ENCODE data around the gene HIVEP3.

Gene HIVEP3

DNA sequence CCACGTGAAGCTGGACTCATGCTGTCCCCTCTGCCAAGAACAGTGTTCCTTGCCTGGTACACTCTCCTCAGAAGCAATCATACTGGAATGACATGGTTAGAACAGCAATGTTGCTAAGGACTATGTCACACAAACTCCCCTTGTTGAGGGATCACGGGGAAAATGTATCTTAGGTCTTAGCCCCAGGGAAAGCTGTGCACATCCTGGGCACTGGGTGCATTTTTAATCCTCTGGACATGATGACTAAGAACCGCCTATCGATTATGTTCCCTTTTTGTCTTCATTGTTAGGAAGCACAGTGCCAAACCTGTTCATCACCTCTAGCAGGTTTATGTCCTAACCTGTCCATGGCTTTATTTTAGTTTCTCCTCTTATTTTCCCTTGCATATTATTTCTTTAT is 115.1 kb downstream of the HIVEP3 start:
- TF ChIP-seq, protein P1, sequence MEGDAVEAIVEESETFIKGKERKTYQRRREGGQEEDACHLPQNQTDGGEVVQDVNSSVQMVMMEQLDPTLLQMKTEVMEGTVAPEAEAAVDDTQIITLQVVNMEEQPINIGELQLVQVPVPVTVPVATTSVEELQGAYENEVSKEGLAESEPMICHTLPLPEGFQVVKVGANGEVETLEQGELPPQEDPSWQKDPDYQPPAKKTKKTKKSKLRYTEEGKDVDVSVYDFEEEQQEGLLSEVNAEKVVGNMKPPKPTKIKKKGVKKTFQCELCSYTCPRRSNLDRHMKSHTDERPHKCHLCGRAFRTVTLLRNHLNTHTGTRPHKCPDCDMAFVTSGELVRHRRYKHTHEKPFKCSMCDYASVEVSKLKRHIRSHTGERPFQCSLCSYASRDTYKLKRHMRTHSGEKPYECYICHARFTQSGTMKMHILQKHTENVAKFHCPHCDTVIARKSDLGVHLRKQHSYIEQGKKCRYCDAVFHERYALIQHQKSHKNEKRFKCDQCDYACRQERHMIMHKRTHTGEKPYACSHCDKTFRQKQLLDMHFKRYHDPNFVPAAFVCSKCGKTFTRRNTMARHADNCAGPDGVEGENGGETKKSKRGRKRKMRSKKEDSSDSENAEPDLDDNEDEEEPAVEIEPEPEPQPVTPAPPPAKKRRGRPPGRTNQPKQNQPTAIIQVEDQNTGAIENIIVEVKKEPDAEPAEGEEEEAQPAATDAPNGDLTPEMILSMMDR (IDR thresholded peaks at IDR 0.05; ENCODE audit: unreplicated experiment in 3 of 3) = no peak
- no peaks in the 10 kb centered on the region for H3K9me3 Mint-ChIP-seq
- H3K4me3 Mint-ChIP-seq = no peak overlapping the region
- H3K27me3 Mint-ChIP-seq (ENCODE audit: low read depth) = peaks cover 15% of the 10 kb centered on the region
- no peak overlapping the region for H3K27ac Mint-ChIP-seq
- H3K36me3 Mint-ChIP-seq (ENCODE audit: low read depth) = no peaks in the 10 kb centered on the region
- H3K4me1 Mint-ChIP-seq = peaks cover 20% of the 10 kb centered on the region

DNA sequence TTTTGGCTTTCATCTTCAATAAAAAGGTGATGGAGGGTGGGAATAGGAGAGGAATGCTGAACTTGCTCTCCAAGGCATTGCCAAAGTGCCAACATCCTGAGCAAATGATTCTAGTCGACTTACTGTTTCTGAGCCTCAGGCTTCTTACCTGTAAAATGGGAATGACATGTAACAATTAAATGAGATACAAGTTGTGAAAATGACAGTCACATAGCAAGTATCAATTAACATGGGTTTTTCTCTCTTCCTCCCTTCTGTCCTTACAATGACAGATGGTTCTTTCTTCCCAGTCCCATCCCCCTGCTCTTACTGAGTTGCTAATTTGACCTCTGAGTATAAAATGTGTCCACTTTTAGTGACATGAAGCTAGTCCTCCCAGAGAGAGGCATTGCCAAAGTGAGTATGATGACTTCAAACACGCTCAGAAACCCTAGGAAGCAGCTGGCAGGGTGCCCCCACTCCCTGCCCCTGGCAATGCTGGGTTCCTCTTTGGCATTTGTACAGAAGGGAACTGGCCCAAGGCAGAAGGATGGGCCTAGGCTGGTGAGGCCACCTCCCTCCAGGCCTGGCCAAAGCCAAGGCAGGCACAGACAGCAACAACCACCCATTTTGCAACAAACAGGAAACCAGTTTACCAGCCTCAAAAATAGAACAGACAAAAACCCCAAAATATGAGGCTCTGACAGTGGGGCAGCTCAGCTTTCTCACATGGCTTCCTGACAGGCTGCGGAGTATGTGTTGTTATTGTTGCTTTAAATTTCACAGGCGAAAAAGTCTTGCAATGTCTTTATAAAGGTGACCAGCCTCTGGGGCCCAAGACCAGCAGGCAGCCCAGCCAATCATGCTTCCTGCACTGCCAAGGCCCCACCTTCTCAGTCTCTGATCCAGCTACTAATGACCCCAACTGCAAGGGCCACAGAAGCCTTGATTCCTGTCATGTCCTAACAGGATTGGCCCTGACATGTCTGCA is 115.9 kb downstream of the HIVEP3 start:
- Mint-ChIP-seq H3K4me3 (no peak overlapping the region), H3K27ac (no peak overlapping the region), H3K4me1 (peaks cover 20% of the 10 kb centered on the region), H3K27me3 (ENCODE audit: low read depth) (peaks cover 15% of the 10 kb centered on the region), H3K9me3 (no peaks in the 10 kb centered on the region), H3K36me3 (ENCODE audit: low read depth) (no peaks in the 10 kb centered on the region)
- TF ChIP-seq, protein P1 (IDR thresholded peaks at IDR 0.05; ENCODE audit: unreplicated experiment in 3 of 3) = no peak

DNA sequence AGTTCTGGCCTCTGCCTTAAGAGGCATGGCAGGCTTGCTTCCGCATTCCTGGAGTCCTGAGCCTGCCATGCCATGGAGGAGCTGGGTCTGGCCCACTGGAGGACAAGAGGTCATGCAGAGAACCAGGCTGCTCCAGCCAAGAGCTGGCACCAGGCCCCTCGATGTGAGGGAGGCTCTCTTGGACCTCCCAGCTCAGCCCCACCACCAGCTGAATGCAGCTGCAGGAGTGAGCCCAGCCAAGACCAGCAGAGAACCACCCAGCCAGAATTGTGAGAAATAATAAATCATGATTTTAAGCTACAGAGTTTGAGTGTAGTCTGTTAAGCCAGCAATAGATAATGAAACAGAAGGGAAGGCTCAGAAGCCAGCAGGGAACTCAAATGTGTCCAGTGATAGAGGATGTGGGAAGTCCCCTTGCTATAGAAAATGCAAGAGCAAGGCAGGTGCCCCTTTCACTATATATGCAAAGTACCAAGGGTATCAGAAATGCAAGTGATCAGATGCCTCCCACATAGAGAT is 118.4 kb downstream of the HIVEP3 start:
- peaks cover 27% of the 10 kb centered on the region for H3K4me1 Mint-ChIP-seq
- TF ChIP-seq, protein P1 (IDR thresholded peaks at IDR 0.05; ENCODE audit: unreplicated experiment in 3 of 3) = no peak
- peak overlapping the region in 2 of 3 experiments; percentile 24 to 60 for H3K27ac Mint-ChIP-seq
- H3K27me3 Mint-ChIP-seq (ENCODE audit: low read depth) = peaks cover 18% of the 10 kb centered on the region
- H3K36me3 Mint-ChIP-seq (ENCODE audit: low read depth) = no peaks in the 10 kb centered on the region
- H3K9me3 Mint-ChIP-seq = no peaks in the 10 kb centered on the region
- H3K4me3 Mint-ChIP-seq = no peak overlapping the region

DNA sequence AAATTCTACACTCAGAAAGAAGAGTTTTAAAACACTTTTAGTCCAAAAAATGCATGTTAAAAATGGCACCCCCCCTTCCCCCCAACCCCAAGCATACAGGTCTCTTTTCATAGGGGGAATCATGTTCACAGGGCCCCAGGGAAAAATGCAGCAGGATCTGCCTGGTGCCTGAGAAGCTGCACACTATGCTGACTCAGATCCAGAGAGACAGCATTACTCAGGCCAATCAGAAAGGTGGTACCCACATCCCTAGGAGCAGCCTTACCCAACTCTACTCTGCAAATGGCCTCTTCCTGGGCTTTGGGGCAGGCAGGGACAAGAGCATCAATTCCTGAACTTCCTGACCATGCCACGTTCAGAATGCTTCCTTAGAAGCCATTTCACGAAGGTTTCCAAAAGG is 119.0 kb downstream of the HIVEP3 start:
- TF ChIP-seq, protein P1 (IDR thresholded peaks at IDR 0.05; ENCODE audit: unreplicated experiment in 3 of 3) = no peak
- H3K27ac Mint-ChIP-seq = peak overlapping the region in 2 of 3 experiments; percentile 24 to 60
- peaks cover 27% of the 10 kb centered on the region for H3K4me1 Mint-ChIP-seq
- no peak overlapping the region for H3K4me3 Mint-ChIP-seq
- no peaks in the 10 kb centered on the region for H3K36me3 Mint-ChIP-seq (ENCODE audit: low read depth)
- H3K9me3 Mint-ChIP-seq = no peaks in the 10 kb centered on the region
- H3K27me3 Mint-ChIP-seq (ENCODE audit: low read depth) = peaks cover 18% of the 10 kb centered on the region

DNA sequence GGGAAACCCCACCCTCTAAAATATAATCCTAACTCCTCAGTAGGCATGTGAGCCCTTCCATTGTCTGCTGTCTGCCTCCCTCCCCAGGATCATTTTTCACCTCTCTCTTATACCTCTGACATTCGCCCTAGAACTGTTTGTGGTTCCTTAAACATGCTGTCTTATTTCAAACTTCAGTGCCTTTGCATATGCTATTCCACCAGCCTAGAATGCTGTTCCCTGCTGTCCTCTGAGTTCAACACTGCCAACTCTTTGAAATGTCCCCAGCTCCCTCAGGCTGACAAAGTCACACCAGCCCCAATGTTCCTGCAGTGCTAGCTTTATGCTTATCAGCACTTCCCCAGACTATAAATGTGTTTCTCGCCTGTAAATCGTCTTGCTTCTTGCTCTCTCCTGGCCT is 119.5 kb downstream of the HIVEP3 start:
- H3K9me3 Mint-ChIP-seq = no peaks in the 10 kb centered on the region
- no peaks in the 10 kb centered on the region for H3K36me3 Mint-ChIP-seq (ENCODE audit: low read depth)
- H3K27me3 Mint-ChIP-seq (ENCODE audit: low read depth) = peaks cover 18% of the 10 kb centered on the region
- H3K27ac Mint-ChIP-seq = peak overlapping the region in 1 of 3 experiments; percentile 60
- H3K4me3 Mint-ChIP-seq = no peak overlapping the region
- TF ChIP-seq, protein P1 (IDR thresholded peaks at IDR 0.05; ENCODE audit: unreplicated experiment in 3 of 3) = no peak
- peaks cover 27% of the 10 kb centered on the region for H3K4me1 Mint-ChIP-seq

Data from nephron (organoid).